ENCODE results near the gene FHIT. TPM values are rescaled to one million over a fixed set of nuclear protein-coding genes. Genes with fewer than 3 reads are reported as not detected.

FHIT gene
- total and polyA plus RNA-seq, 10 of the 15 experiments (the other 5 are each of a cell fraction or from before 2014, with no cell fraction given): 4.2 to 14.9 (median 9.4) TPM

DNA sequence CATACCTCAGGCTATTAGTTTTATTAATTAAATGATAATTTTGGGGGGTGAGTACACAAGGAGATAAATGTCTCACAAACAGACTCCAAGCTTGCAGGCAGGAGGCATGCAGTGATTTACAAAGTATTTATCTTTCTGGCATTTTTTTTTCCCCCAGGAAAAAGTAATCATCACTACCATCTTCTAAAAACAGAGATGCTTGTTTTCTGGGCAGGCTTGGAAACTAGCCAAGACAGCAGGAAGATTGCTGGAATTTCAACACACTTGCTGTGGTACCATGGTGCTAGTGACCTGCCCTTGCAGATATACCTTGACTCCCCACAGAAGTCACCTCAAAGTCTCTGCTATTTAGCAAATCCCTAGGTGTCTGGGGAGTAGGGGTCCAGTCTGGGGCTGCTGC lies 1468.6 kb downstream of the FHIT start:
- Histone ChIP-seq H4K20me1 (ENCODE audit: control insufficient read depth, insufficient read depth) (no peaks in the 10 kb centered on the region), H3K36me3 (ENCODE audit: control insufficient read depth in 2 of 2, insufficient read depth in 2 of 2, low read length in 1 of 2) (no peaks in the 10 kb centered on the region), H3K4me1 (ENCODE audit: control insufficient read depth, insufficient read depth, low read length) (peaks cover 11% of the 10 kb centered on the region), H2AFZ (ENCODE audit: control insufficient read depth, low read depth, low read length) (no peak overlapping the region), H3K9ac (ENCODE audit: control insufficient read depth, insufficient read depth, low read length) (no peak overlapping the region), H3K27ac (ENCODE audit: control insufficient read depth, insufficient read depth) (no peak overlapping the region), H3K4me3 (no peak overlapping the region), H3K4me2 (ENCODE audit: control insufficient read depth, insufficient read depth) (no peak overlapping the region), H3K27me3 (replicated peaks in 1 of 2; ENCODE audit: control insufficient read depth in 2 of 2, insufficient read depth in 2 of 2, low read length in 1 of 2) (no peaks in the 10 kb centered on the region), H3K79me2 (ENCODE audit: control insufficient read depth, insufficient read depth, low read length) (no peaks in the 10 kb centered on the region), H3K9me3 (replicated peaks; ENCODE audit: control insufficient read depth, insufficient read depth, low read length) (no peaks in the 10 kb centered on the region)
- TF ChIP-seq NR2C1 (IDR thresholded peaks at IDR 0.05) (no peak), NR2C2 (IDR thresholded peaks at IDR 0.05; ENCODE audit: borderline replicate concordance, control insufficient read depth, insufficient read length, low read depth) (no peak), SREBF2 (IDR thresholded peaks at IDR 0.05; ENCODE audit: low read length) (no peak), DPF2 (IDR thresholded peaks at IDR 0.05) (no peak), ZNF217 (IDR thresholded peaks at IDR 0.05) (no peak), ZNF274 (IDR thresholded peaks at IDR 0.05; ENCODE audit: insufficient read depth, insufficient read length) (no peak), EZH2 (IDR thresholded peaks at IDR 0.05; ENCODE audit: borderline replicate concordance, control insufficient read depth, low read depth, low read length) (no peak), TCF12 (IDR thresholded peaks at IDR 0.05; ENCODE audit: low read depth, low read length) (no peak), CHD1 (IDR thresholded peaks at IDR 0.05; ENCODE audit: low read depth, low read length) (no peak), NRF1 (conservative IDR thresholded peaks at IDR 0.05; ENCODE audit: low read depth, low read length) (no peak), RBBP5 (conservative IDR thresholded peaks at IDR 0.05) (no peak), TCF3 (IDR thresholded peaks at IDR 0.05; ENCODE audit: borderline replicate concordance, insufficient read depth, low read depth, low read length) (no peak), IKZF2 (IDR thresholded peaks at IDR 0.05) (no peak), BCL11A (IDR thresholded peaks at IDR 0.05; ENCODE audit: low read depth, low read length) (no peak)
- TF ChIP-seq, protein P1, sequence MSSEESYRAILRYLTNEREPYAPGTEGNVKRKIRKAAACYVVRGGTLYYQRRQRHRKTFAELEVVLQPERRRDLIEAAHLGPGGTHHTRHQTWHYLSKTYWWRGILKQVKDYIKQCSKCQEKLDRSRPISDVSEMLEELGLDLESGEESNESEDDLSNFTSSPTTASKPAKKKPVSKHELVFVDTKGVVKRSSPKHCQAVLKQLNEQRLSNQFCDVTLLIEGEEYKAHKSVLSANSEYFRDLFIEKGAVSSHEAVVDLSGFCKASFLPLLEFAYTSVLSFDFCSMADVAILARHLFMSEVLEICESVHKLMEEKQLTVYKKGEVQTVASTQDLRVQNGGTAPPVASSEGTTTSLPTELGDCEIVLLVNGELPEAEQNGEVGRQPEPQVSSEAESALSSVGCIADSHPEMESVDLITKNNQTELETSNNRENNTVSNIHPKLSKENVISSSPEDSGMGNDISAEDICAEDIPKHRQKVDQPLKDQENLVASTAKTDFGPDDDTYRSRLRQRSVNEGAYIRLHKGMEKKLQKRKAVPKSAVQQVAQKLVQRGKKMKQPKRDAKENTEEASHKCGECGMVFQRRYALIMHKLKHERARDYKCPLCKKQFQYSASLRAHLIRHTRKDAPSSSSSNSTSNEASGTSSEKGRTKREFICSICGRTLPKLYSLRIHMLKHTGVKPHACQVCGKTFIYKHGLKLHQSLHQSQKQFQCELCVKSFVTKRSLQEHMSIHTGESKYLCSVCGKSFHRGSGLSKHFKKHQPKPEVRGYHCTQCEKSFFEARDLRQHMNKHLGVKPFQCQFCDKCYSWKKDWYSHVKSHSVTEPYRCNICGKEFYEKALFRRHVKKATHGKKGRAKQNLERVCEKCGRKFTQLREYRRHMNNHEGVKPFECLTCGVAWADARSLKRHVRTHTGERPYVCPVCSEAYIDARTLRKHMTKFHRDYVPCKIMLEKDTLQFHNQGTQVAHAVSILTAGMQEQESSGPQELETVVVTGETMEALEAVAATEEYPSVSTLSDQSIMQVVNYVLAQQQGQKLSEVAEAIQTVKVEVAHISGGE (CRISPR knock-in tag; IDR thresholded peaks at IDR 0.05): no peak
- TF ChIP-seq, protein P2, sequence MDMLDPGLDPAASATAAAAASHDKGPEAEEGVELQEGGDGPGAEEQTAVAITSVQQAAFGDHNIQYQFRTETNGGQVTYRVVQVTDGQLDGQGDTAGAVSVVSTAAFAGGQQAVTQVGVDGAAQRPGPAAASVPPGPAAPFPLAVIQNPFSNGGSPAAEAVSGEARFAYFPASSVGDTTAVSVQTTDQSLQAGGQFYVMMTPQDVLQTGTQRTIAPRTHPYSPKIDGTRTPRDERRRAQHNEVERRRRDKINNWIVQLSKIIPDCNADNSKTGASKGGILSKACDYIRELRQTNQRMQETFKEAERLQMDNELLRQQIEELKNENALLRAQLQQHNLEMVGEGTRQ (IDR thresholded peaks at IDR 0.05; ENCODE audit: borderline replicate concordance, low read depth, low read length): no peak
- TF ChIP-seq, protein P3, sequence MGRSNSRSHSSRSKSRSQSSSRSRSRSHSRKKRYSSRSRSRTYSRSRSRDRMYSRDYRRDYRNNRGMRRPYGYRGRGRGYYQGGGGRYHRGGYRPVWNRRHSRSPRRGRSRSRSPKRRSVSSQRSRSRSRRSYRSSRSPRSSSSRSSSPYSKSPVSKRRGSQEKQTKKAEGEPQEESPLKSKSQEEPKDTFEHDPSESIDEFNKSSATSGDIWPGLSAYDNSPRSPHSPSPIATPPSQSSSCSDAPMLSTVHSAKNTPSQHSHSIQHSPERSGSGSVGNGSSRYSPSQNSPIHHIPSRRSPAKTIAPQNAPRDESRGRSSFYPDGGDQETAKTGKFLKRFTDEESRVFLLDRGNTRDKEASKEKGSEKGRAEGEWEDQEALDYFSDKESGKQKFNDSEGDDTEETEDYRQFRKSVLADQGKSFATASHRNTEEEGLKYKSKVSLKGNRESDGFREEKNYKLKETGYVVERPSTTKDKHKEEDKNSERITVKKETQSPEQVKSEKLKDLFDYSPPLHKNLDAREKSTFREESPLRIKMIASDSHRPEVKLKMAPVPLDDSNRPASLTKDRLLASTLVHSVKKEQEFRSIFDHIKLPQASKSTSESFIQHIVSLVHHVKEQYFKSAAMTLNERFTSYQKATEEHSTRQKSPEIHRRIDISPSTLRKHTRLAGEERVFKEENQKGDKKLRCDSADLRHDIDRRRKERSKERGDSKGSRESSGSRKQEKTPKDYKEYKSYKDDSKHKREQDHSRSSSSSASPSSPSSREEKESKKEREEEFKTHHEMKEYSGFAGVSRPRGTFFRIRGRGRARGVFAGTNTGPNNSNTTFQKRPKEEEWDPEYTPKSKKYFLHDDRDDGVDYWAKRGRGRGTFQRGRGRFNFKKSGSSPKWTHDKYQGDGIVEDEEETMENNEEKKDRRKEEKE (IDR thresholded peaks at IDR 0.05): no peak
- RAD21 ChIA-PET (ENCODE audit: unreplicated experiment): no interaction called here
- CTCF ChIA-PET: no interaction called here
- DNase-seq (ENCODE audit: low read depth, low spot score) (no peak), ATAC-seq (no peak), FAIRE-seq (no peak)
- no TSS peak for BruUV-seq (replicated peaks)
- intact Hi-C loops (cut with micrococcal nuclease; ENCODE audit: unreplicated experiment) (no loop called here), in situ Hi-C loops (cut with MboI) (no loop called here)
- POLR2A ChIA-PET: no interaction called here
- SMC1A ChIA-PET (ENCODE audit: uncharacterized antibody, unreplicated experiment): no interaction called here
